AG10803 (cell line): ENCODE data around the gene LCTL.

Source experiments
- DNase-seq: peaks from one replicate; pipeline ENCODE4 v3.0.0; 2010; ENCODE audit warnings: low read depth
- H3K4me3 ChIP-seq: 2 replicates; pipeline ENCODE4 v1.5.1; 2011; ENCODE audit warnings: mild to moderate bottlenecking, low read length, control low read depth
- TF ChIP-seq, protein P1 (sequence below): conservative IDR thresholded peaks from 2 replicates; pipeline ENCODE4 v1.5.1; 2011; ENCODE audit warnings: mild to moderate bottlenecking, low read length, control low read depth, inconsistent platforms

LCTL gene

DNA sequence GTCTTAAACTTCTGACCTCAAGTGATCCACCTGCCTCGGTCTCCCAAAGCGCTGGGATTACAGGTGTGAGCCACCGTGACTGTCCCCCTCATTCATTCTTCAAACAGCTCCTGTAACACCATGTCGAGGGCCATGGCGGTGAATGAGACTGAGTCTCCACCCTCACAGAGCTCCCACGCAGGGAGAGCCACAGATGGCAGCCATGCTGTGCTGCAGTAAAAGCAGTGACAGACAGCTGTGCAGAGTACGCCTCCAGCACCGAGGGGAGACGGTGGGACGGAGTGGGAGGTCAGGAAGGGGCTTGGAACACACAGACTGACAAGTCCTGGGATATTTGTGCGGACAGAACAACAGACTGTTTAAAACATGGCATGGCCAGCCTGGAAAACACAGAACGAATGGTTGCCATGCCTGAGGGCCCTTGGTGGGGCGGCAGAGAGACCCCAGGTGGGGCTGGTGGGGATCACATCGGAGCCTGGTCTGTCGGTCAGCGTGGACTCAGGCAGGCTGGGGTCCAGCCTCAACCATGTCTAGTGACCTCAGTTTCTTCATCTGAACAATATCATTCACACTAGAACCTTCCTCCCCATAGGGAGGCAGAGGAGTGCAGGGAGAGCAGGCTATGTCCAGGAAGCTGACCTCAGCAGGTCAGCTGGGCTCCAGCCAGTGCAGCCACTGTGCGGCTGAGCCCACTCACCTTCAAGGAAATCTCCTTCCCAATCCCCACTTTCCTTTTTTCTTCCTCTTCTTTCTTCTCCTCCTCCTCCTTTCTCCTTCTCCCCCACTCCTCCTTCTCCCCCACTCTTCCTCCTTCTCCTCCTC, 20.6 kb upstream of the LCTL start:
- TF ChIP-seq, protein P1, sequence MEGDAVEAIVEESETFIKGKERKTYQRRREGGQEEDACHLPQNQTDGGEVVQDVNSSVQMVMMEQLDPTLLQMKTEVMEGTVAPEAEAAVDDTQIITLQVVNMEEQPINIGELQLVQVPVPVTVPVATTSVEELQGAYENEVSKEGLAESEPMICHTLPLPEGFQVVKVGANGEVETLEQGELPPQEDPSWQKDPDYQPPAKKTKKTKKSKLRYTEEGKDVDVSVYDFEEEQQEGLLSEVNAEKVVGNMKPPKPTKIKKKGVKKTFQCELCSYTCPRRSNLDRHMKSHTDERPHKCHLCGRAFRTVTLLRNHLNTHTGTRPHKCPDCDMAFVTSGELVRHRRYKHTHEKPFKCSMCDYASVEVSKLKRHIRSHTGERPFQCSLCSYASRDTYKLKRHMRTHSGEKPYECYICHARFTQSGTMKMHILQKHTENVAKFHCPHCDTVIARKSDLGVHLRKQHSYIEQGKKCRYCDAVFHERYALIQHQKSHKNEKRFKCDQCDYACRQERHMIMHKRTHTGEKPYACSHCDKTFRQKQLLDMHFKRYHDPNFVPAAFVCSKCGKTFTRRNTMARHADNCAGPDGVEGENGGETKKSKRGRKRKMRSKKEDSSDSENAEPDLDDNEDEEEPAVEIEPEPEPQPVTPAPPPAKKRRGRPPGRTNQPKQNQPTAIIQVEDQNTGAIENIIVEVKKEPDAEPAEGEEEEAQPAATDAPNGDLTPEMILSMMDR: no peak
- no peak overlapping the region for H3K4me3 ChIP-seq
- DNase-seq: no peak

- TF ChIP-seq, protein P1: no peak
- no peak for DNase-seq
- H3K4me3 ChIP-seq: no peak overlapping the region
Observed at GRCh38 chr15:66581972-66582537, 16.3 kb upstream of the LCTL start.

DNA sequence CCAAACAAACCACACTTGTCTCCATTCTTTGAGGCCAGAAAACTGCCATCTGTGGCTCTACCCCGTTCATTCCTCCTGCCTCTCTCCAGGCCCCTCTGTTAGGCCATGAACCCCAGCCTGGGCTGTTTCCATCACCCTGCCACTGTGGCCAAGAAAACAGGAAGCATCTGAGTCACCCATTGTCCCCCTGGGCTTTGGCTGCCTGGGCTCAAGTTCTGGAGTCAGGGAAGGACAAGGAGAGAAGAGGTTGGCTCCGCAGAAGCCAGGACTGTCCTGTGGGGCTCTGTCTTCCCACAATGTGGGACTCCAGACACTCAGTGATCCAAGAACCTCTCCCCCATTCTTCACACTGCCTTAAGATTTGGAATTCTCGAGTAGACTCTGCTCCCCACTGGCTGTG, 14.8 kb upstream of the LCTL start:
- DNase-seq: peak; percentile 52
- TF ChIP-seq, protein P1: no peak
- H3K4me3 ChIP-seq: no peak overlapping the region

GRCh38 chr15:66578286-66578875, 12.6 kb upstream of the LCTL start:
- TF ChIP-seq, protein P1: no peak
- DNase-seq: peak; percentile 63
- H3K4me3 ChIP-seq: no peak overlapping the region

- DNase-seq: no peak
- TF ChIP-seq, protein P1: no peak
- peak overlapping the region; percentile 25 for H3K4me3 ChIP-seq
Observed at GRCh38 chr15:66574596-66574950, 8.8 kb upstream of the LCTL start.

DNA sequence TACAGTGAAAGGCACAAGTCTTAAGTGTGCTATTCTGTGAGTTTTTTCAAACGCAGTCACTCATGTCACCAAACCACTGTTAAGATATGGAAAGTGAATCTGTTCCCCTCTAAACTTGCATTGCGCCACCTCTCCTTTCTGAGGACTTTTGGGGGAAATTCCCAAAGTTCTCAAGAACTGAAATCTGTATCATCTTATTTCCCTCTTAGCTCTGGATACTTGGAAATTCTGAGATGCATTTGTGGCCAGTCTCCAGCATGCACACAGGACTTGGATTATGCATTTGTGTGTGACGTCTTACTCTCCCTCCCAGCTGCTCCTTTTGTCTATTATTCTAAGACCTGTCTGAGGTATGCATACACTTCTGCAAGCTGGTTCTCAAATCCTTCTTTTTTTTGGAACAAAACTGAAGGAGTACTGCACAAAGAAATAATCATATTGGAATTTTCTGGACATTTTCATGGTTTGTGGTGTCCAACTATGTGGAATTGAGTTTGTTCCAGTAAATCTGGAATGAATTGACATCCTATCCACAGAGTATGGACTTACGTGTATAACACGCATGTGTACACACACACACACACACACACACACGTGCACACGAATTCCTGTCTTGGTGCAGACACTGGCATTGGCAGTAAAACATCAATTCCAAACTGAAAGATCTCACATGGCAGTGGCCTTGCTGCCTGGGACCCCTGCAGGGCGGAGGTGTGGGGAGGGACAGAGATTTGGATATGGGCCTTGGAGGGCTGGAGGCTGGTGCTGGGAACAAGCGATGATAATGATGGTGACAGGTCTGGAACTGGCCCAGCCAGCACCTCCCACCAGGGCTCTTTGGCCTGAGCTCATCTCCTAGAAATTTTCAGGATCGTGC, 8.2 kb upstream of the LCTL start:
- TF ChIP-seq, protein P1: no peak
- H3K4me3 ChIP-seq: peak overlapping the region; percentile 25
- DNase-seq: peak; percentile 99
